Aorta (tissue), 5 donors: ENCODE results near the gene WWC1. TPM values are rescaled to one million over a fixed set of nuclear protein-coding genes. Genes with fewer than 3 reads are reported as not detected.

ENCODE experiments used
- ATAC-seq: fragments of 200-7000 bp; cut with Tn5 transposase; one replicate; pipeline ENCODE4 v1.9.1; 2022; ENCODE audit warnings: moderate library complexity; ENCODE audit not compliant: low FRiP score
- DNase-seq, 2 donors: peaks; one replicate each; pipeline ENCODE4 v3.0.0-alpha.2; 2020
- H3K27ac ChIP-seq, 2 donors: one replicate each; pipeline ENCODE4 v1.5.1; 2013; ENCODE audit warnings: low read length in 2 of 2, mild to moderate bottlenecking in 2 of 2, moderate library complexity in 2 of 2, control low read depth in 1 of 2, inconsistent platforms in 1 of 2, low read depth in 1 of 2
- H3K27me3 ChIP-seq, 2 donors: one replicate each; pipeline ENCODE4 v1.6.1; 2013; ENCODE audit warnings: control low read depth in 1 of 2, low read length in 1 of 2, mild to moderate bottlenecking in 1 of 2, moderate library complexity in 1 of 2; ENCODE audit not compliant: insufficient read depth in 2 of 2, control insufficient read depth in 1 of 2
- H3K36me3 ChIP-seq, 2 donors: one replicate each; pipeline ENCODE4 v1.6.1; 2013; ENCODE audit warnings: control low read depth in 1 of 2, low read length in 1 of 2, mild to moderate bottlenecking in 1 of 2; ENCODE audit not compliant: insufficient read depth in 2 of 2, control insufficient read depth in 1 of 2
- H3K4me1 ChIP-seq, 2 donors: one replicate each; pipeline ENCODE4 v1.6.1; 2013; ENCODE audit warnings: low read length in 2 of 2, control low read depth in 1 of 2, mild to moderate bottlenecking in 1 of 2, moderate library complexity in 1 of 2; ENCODE audit not compliant: insufficient read depth in 2 of 2, control insufficient read depth in 1 of 2
- H3K4me3 ChIP-seq, 2 donors: one replicate each; pipeline ENCODE4 v1.5.1; 2013; ENCODE audit warnings: low read length in 2 of 2, control low read depth in 1 of 2, mild to moderate bottlenecking in 1 of 2
- H3K9me3 ChIP-seq: one replicate; pipeline ENCODE4 v1.6.1; 2013; ENCODE audit warnings: mild to moderate bottlenecking, low read length; ENCODE audit not compliant: control insufficient read depth
- WGBS, 2 donors: extraction: QIAGEN DNeasy Blood & Tissue Kit; methylation state at CpG; one replicate each; pipeline ENCODE4 v1.1.7; 2013; 5-methylcytosine and 5-hydroxymethylcytosine counted together
- intact Hi-C, 2 donors: fragments of 100-400 bp; cut with DNase I; formaldehyde crosslinking; loops; one replicate each; pipeline versions ENCODE4 v1.14.2 to v1.15.0; 2022
- polyA plus RNA-seq, 2 donors: library from polyadenylated mRNA; stranded (reverse); fragments of 200-250 nt; gene quantifications; one replicate each; pipeline ENCODE4 v1.2.3, GENCODE V29; 2013
- total RNA-seq, 2 donors: library from RNA; stranded (reverse); fragmentation: NEBNext Ultra II Directional; extraction: Animal tissue kit (Norgen Biotek cat#: 25700); gene quantifications; one replicate each; pipeline ENCODE4 v1.2.1, GENCODE V29; 2021
- donor health status: healthy with polysubstance abuse.
- donor health status: Bipolar disorder and iron deficiency.
- donor health status: DM: no; HTN: no; CAD: no.
- donor health status: DM: no; HTN: no; CAD: no.
- donor health status: DM: yes; HTN: yes; CAD: no.

WWC1 gene
- total and polyA plus RNA-seq, 4 donors, result 0.36 to 9.1 (median 0.42) TPM

GRCh38 chr5:168469816-168470215 is 178.4 kb downstream of the WWC1 start:
- intact Hi-C loops, result no loop called here
- WGBS, 2 donors, result 71 to 78% methylated on average over 3 of the region's 3 CpGs
- Histone ChIP-seq H3K36me3 (no peaks in the 10 kb centered on the region), H3K27ac (no peak overlapping the region), H3K27me3 (no peaks in the 10 kb centered on the region), H3K9me3 (peaks cover 2% of the 10 kb centered on the region), H3K4me3 (no peak overlapping the region), H3K4me1 (no peaks in the 10 kb centered on the region)
- ATAC-seq (no peak), DNase-seq (no peak)

GRCh38 chr5:168471785-168472184 is 180.3 kb downstream of the WWC1 start:
- Histone ChIP-seq H3K27me3 (no peaks in the 10 kb centered on the region), H3K36me3 (no peaks in the 10 kb centered on the region), H3K27ac (no peak overlapping the region), H3K4me1 (no peaks in the 10 kb centered on the region), H3K9me3 (peaks cover 2% of the 10 kb centered on the region), H3K4me3 (no peak overlapping the region)
- WGBS, 2 donors, result 79 to 80% methylated on average over 4 of the region's 4 CpGs
- intact Hi-C loops, result no loop called here
- ATAC-seq (no peak), DNase-seq (no peak)

- DNase-seq (no peak), ATAC-seq (no peak)
- H3K9me3 ChIP-seq, result peaks cover 2% of the 10 kb centered on the region
- no peak overlapping the region for H3K4me3 ChIP-seq
- no peak overlapping the region for H3K27ac ChIP-seq
- WGBS, 2 donors, result 27 to 44% methylated on average over 5 of the region's 5 CpGs
- H3K27me3 ChIP-seq, result no peaks in the 10 kb centered on the region
- H3K36me3 ChIP-seq, result no peaks in the 10 kb centered on the region
- no peaks in the 10 kb centered on the region for H3K4me1 ChIP-seq
- intact Hi-C loops, result no loop called here
Measured at GRCh38 chr5:168472329-168472728, 180.9 kb downstream of the WWC1 start.

- 63 to 67% methylated on average over 1 of the region's 1 CpG for WGBS, 2 donors
- H3K4me1 ChIP-seq, result no peaks in the 10 kb centered on the region
- intact Hi-C loops, result no loop called here
- DNase-seq (no peak), ATAC-seq (no peak)
- H3K36me3 ChIP-seq, result no peaks in the 10 kb centered on the region
- peaks cover 0 to 1% of the 10 kb centered on the region in 2 donors for H3K27me3 ChIP-seq
- peaks cover 2% of the 10 kb centered on the region for H3K9me3 ChIP-seq
- no peak overlapping the region for H3K4me3 ChIP-seq
- H3K27ac ChIP-seq, result no peak overlapping the region
Measured at GRCh38 chr5:168474319-168474718, 182.9 kb downstream of the WWC1 start.

GRCh38 chr5:168477060-168477459 is 185.6 kb downstream of the WWC1 start:
- Histone ChIP-seq H3K4me1 (no peaks in the 10 kb centered on the region), H3K27ac (no peak overlapping the region), H3K27me3 (peaks cover 0 to 1% of the 10 kb centered on the region in 2 donors), H3K9me3 (no peaks in the 10 kb centered on the region), H3K4me3 (no peak overlapping the region), H3K36me3 (no peaks in the 10 kb centered on the region)
- 49 to 50% methylated on average over 7 of the region's 7 CpGs for WGBS, 2 donors
- no peak for ATAC-seq
- intact Hi-C loops, result no loop called here
- DNase-seq, result no peak

- Histone ChIP-seq H3K9me3 (no peaks in the 10 kb centered on the region), H3K4me1 (no peaks in the 10 kb centered on the region), H3K27ac (no peak overlapping the region), H3K36me3 (no peaks in the 10 kb centered on the region), H3K27me3 (peaks cover 1 to 3% of the 10 kb centered on the region in 2 donors), H3K4me3 (no peak overlapping the region)
- DNase-seq, result no peak
- 73 to 80% methylated on average over 3 of the region's 3 CpGs for WGBS, 2 donors
- intact Hi-C loops, result no loop called here
- ATAC-seq, result no peak
Measured at GRCh38 chr5:168479166-168479565, 187.7 kb downstream of the WWC1 start.

- peaks cover 1 to 3% of the 10 kb centered on the region in 2 donors for H3K27me3 ChIP-seq
- no peak for ATAC-seq
- intact Hi-C loops, result loop anchor here in 1 of 2 donors (10.0 kb wide), 2 partner anchors 94 to 216 kb away; partner anchors contain the start of gene PANK3
- no peaks in the 10 kb centered on the region for H3K9me3 ChIP-seq
- H3K27ac ChIP-seq, result no peak overlapping the region
- H3K4me1 ChIP-seq, result no peaks in the 10 kb centered on the region
- no peak overlapping the region for H3K4me3 ChIP-seq
- no peaks in the 10 kb centered on the region for H3K36me3 ChIP-seq
- no peak for DNase-seq
- WGBS, 2 donors, result 80 to 85% methylated on average over 3 of the region's 3 CpGs
Measured at GRCh38 chr5:168480601-168481000, 189.2 kb downstream of the WWC1 start.

GRCh38 chr5:168481330-168481788 is 189.9 kb downstream of the WWC1 start:
- no peak overlapping the region for H3K4me3 ChIP-seq
- WGBS, 2 donors, result 51 to 61% methylated on average over 4 of the region's 4 CpGs
- H3K27me3 ChIP-seq, result peaks cover 1 to 3% of the 10 kb centered on the region in 2 donors
- H3K27ac ChIP-seq, result no peak overlapping the region
- H3K36me3 ChIP-seq, result no peaks in the 10 kb centered on the region
- intact Hi-C loops, result loop anchor here in 1 of 2 donors (10.0 kb wide), 2 partner anchors 93 to 217 kb away; partner anchors contain the start of gene PANK3
- no peaks in the 10 kb centered on the region for H3K9me3 ChIP-seq
- H3K4me1 ChIP-seq, result no peaks in the 10 kb centered on the region
- ATAC-seq (no peak), DNase-seq (no peak)

- no peak for ATAC-seq
- H3K4me3 ChIP-seq, result no peak overlapping the region
- H3K4me1 ChIP-seq, result no peaks in the 10 kb centered on the region
- no peaks in the 10 kb centered on the region for H3K36me3 ChIP-seq
- H3K27me3 ChIP-seq, result peaks cover 1 to 3% of the 10 kb centered on the region in 2 donors
- no peak overlapping the region for H3K27ac ChIP-seq
- intact Hi-C loops, result loop anchor here in 1 of 2 donors (10.0 kb wide), 2 partner anchors 92 to 218 kb away; partner anchors contain the start of gene PANK3
- no peaks in the 10 kb centered on the region for H3K9me3 ChIP-seq
- WGBS, 2 donors, result 67 to 68% methylated on average over 5 of the region's 5 CpGs
- no peak for DNase-seq
Measured at GRCh38 chr5:168482361-168482760, 190.9 kb downstream of the WWC1 start.
